ENCODE measurements around the gene RIOK3.

The RIOK3 gene

GRCh38 chr18:23451491-23451890 is 1.6 kb upstream of the RIOK3 start:
- no peak for TF ChIP-seq CTCF (IDR thresholded peaks at IDR 0.05; ENCODE audit: extremely low read depth, missing control alignments)
- peak; percentile 65 for DNase-seq (ENCODE audit: low spot score)

GRCh38 chr18:23452347-23452727 is 750 bp upstream of the RIOK3 start:
- no peak for DNase-seq (ENCODE audit: low spot score)
- no peak for TF ChIP-seq CTCF (IDR thresholded peaks at IDR 0.05; ENCODE audit: extremely low read depth, missing control alignments)

GRCh38 chr18:23453680-23454058 is 582 bp downstream of the RIOK3 start:
- no peak for DNase-seq (ENCODE audit: low spot score)

GRCh38 chr18:23456835-23457234 is 3.7 kb downstream of the RIOK3 start:
- DNase-seq (ENCODE audit: low spot score): no peak
- no peak for TF ChIP-seq CTCF (IDR thresholded peaks at IDR 0.05; ENCODE audit: extremely low read depth, missing control alignments)

More at GRCh38 chr18:23453680-23454058, 582 bp downstream of the RIOK3 start:
- no peak for TF ChIP-seq CTCF (IDR thresholded peaks at IDR 0.05; ENCODE audit: extremely low read depth, missing control alignments)

GRCh38 chr18:23458830-23459529 is 5.9 kb downstream of the RIOK3 start:
- no peak for TF ChIP-seq CTCF (IDR thresholded peaks at IDR 0.05; ENCODE audit: extremely low read depth, missing control alignments)
- DNase-seq (ENCODE audit: low spot score): no peak

- no peak for TF ChIP-seq CTCF (IDR thresholded peaks at IDR 0.05; ENCODE audit: extremely low read depth, missing control alignments)
- no peak for DNase-seq (ENCODE audit: low spot score)
Observed at GRCh38 chr18:23459530-23459921, 6.4 kb downstream of the RIOK3 start.

GRCh38 chr18:23460285-23461273 is 7.5 kb downstream of the RIOK3 start:
- DNase-seq (ENCODE audit: low spot score): no peak
- TF ChIP-seq CTCF (IDR thresholded peaks at IDR 0.05; ENCODE audit: extremely low read depth, missing control alignments): no peak
